Measurements from ENCODE around the gene ENDOD1. TPM values are rescaled to one million over a fixed set of nuclear protein-coding genes. Genes with fewer than 3 reads are reported as not detected.
A peak's percentile ranks its signal among the peaks of the same experiment; 100 is the strongest.

The ENDOD1 gene
- total RNA-seq, 1 experiment from 2014 or later = 4.3 TPM

DNA sequence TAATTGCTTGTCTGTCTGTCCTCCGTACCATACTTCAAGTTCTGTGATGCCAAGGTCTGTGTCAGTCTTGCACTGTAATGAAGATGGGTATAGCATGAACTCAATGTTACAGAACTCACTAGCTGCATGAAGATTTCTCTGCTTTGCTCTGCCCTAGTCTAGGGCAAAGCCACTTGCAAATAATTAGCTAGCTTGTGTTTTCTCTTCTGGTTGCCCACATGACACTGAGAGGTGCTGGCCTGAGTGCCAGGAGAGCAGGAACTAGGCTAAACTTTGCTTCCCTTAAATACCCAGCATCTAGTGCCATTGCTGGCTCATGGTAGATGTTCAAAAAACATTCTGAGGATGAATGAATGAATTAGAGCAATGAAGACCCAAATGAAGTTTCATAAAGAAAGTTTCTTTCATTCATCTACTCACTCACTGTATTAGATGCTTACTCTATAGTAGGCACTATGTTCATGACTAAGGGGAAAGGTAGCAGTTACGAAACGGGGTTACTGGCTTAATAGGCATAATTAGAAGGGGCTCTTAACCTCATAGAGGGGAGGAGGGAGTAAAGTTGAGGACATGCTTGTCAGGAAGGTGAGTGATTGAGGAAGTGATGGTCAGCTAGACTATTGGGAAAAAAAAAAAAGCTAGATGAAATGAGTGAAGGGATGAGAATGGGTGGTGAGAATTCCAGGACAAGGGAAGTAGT is 4.4 kb upstream of the ENDOD1 start:
- Histone ChIP-seq H3K9me3 (replicated peaks) (no peaks in the 10 kb centered on the region), H3K36me3 (no peaks in the 10 kb centered on the region), H3K27me3 (replicated peaks) (no peaks in the 10 kb centered on the region), H3K27ac (no peak overlapping the region), H3K4me3 (no peak overlapping the region), H3K4me1 (replicated peaks) (no peaks in the 10 kb centered on the region)
- no peak for DNase-seq (ENCODE audit: low read depth in 1 of 2, low spot score in 2 of 2)

- H3K27me3 ChIP-seq (replicated peaks) = no peaks in the 10 kb centered on the region
- no peaks in the 10 kb centered on the region for H3K36me3 ChIP-seq
- DNase-seq (ENCODE audit: low read depth in 1 of 2, low spot score in 2 of 2) = no peak
- no peaks in the 10 kb centered on the region for H3K9me3 ChIP-seq (replicated peaks)
- no peaks in the 10 kb centered on the region for H3K4me1 ChIP-seq (replicated peaks)
- no peak overlapping the region for H3K4me3 ChIP-seq
- no peak overlapping the region for H3K27ac ChIP-seq
These were observed 3.5 kb upstream of the ENDOD1 start for GRCh38 chr11:95086151-95086550.

- Histone ChIP-seq H3K27ac (no peak overlapping the region), H3K4me1 (replicated peaks) (no peaks in the 10 kb centered on the region), H3K27me3 (replicated peaks) (no peaks in the 10 kb centered on the region), H3K9me3 (replicated peaks) (no peaks in the 10 kb centered on the region), H3K36me3 (no peaks in the 10 kb centered on the region), H3K4me3 (no peak overlapping the region)
- no peak for DNase-seq (ENCODE audit: low read depth in 1 of 2, low spot score in 2 of 2)
These were observed 2.6 kb upstream of the ENDOD1 start for GRCh38 chr11:95086836-95087570.

DNA sequence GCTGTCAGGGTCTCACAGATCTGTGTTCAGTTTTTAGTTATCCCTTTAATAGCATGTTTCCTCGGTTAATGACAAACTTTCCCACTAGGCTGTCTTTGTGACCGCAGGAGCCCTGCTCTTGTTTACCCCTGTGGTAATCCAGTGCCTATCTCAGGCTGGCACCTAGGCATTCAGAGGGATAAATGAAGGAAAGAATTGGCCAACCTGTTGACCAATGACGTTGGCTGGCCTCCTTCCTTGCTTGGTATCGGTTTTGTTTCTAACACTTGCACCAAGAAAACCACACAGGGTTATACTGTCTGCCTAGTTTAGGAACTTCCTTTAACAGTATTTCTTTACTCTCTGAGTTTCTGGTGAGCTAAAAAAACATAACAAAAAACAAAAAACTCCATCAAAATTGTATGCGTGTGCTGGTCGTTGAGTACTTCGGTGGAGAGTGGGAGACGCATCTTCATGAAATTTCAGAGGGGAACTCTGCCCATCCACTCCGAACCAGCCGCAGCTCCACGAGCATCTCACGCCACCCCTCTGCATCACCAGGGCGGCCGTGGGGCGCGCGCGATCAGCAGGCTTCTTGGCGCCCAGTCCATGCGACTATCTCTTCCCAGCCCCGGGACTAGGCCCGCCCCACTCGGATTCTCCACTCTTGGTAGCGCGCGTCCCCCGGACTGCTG is 563 bp upstream of the ENDOD1 start:
- H3K4me1 ChIP-seq (replicated peaks) = no peaks in the 10 kb centered on the region
- peak overlapping the region; percentile 52 for H3K4me3 ChIP-seq
- H3K9me3 ChIP-seq (replicated peaks) = no peaks in the 10 kb centered on the region
- H3K36me3 ChIP-seq = no peaks in the 10 kb centered on the region
- H3K27ac ChIP-seq = no peak overlapping the region
- DNase-seq (ENCODE audit: low read depth in 1 of 2, low spot score in 2 of 2) = no peak
- H3K27me3 ChIP-seq (replicated peaks) = no peaks in the 10 kb centered on the region

DNA sequence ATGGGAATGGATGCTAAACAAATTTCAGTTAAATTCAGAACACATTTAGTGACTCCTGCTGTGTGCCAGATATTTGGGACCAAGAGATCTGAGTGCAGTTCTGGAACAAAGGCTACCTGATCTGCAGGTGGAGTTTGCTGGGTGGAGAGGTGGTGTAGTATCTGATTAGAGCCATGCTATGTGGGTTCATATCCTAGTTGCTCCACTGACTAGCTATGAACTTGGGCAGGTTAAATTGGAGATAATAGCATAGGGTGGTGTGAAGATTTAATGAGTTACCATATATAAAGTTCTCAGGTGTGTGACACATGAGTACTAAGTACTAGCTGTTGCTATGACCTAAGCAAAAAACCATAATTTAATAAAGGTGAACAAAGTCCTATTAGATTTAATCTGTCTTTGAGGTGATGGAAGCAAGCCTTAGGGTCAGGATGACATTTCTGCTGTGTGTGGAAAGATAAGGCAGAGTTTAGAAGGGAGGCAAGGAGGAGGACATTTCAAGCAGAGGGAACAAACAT is 2.1 kb downstream of the ENDOD1 start:
- Histone ChIP-seq H3K4me1 (replicated peaks) (no peaks in the 10 kb centered on the region), H3K27me3 (replicated peaks) (no peaks in the 10 kb centered on the region)

DNA sequence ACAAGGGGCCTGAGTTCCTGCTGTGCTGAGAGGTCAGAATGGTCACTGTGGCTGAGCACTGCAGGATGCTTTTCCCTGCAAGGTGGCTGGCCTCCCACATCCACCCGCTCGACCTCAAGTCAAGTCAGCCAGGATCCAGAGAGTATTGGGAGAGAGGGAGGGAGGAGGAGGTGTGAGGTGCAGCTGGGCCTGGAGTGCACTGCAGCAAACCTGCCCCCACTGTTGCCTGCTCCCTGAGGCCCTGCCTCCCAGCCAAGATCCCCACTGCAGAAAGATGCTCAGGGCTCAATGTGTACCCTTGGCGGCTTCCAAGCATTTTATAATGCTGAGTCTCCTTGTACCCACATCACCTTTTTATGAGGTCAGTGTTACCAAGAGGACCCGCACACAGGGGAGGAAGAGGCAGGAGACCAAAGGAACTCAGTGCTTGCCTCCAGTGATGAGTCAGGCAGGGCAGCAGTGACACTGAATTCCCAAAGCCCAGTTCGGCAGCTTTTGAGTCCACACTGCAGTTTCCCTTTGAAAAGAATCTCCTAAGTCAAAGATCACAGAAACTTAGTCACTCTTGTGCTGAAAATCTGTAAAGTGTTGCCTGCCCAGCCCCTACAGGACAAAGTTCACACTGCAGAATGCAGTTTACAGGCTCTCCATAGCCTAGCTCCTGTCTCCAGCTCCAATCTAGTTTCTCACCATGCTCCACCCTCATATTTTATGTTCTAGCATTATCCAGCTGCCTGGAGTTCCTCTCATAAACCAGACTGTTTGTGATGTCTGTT is 3.1 kb downstream of the ENDOD1 start:
- H3K9me3 ChIP-seq (replicated peaks) = no peaks in the 10 kb centered on the region
- H3K4me1 ChIP-seq (replicated peaks) = no peaks in the 10 kb centered on the region
- no peaks in the 10 kb centered on the region for H3K27me3 ChIP-seq (replicated peaks)
- H3K36me3 ChIP-seq = no peaks in the 10 kb centered on the region
- no peak overlapping the region for H3K27ac ChIP-seq
- H3K4me3 ChIP-seq = no peak overlapping the region
- no peak for DNase-seq (ENCODE audit: low read depth in 1 of 2, low spot score in 2 of 2)

More for the DNA sequence above, 2.1 kb downstream of the ENDOD1 start:
- no peak for DNase-seq (ENCODE audit: low read depth in 1 of 2, low spot score in 2 of 2)
- no peaks in the 10 kb centered on the region for H3K9me3 ChIP-seq (replicated peaks)
- no peaks in the 10 kb centered on the region for H3K36me3 ChIP-seq
- no peak overlapping the region for H3K4me3 ChIP-seq
- no peak overlapping the region for H3K27ac ChIP-seq

DNA sequence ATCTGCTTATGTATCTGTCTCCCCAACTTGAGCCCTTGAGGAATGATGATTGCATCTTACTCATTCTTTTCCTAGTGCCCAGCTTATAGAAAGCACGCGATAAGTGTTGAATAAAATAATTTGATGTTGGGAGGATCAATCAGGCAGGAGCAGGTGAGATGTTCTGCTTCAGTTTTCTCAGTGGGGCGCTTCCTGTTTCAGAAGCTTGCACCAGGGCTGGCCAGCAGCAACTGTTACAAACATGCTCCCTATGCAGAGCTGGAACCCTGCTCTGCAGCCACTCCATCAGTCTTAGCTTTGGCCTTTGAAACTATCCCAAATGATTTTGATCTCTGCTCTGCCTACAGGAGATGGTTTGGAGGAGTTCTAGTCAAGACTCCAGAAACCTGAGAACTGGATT is 3.9 kb downstream of the ENDOD1 start:
- no peaks in the 10 kb centered on the region for H3K4me1 ChIP-seq (replicated peaks)
- no peaks in the 10 kb centered on the region for H3K9me3 ChIP-seq (replicated peaks)
- H3K27me3 ChIP-seq (replicated peaks) = no peaks in the 10 kb centered on the region
- no peaks in the 10 kb centered on the region for H3K36me3 ChIP-seq
- no peak for DNase-seq (ENCODE audit: low read depth in 1 of 2, low spot score in 2 of 2)
- H3K27ac ChIP-seq = no peak overlapping the region
- H3K4me3 ChIP-seq = no peak overlapping the region

DNA sequence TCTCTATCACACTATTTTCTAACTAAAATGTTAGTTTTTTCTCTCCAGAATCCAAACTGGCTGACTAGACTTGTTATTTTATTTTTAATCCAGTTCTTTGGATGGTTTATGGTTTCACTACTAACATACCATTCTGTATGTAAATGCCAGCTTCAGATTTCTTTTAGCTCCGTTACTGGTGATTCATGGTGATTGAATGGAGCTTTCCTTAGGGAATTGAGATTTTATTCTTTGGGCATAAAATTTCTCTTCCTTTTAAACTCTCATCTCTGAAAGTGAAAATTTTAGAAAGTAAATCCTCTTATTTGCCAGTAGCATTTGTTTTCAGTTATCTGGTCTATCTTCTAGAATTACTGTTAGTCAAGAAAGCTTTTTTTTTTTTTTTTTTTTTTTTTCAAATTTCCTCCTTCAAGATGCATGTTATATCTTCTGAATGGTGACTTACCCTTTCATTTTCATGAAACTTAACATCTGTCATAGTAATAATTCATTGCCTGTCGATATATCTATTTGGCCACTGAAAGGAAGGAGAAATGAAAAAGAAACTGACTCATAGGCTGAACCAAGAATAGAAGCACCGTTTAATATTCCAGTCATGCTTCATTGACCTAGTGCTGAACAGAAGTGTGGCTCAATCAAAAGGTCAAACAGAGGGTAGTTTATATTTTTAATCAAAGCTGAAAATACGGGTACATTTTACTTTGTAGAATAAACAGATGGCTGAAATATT is 6.4 kb downstream of the ENDOD1 start:
- Histone ChIP-seq H3K27me3 (replicated peaks) (no peaks in the 10 kb centered on the region), H3K4me1 (replicated peaks) (no peaks in the 10 kb centered on the region), H3K27ac (no peak overlapping the region), H3K4me3 (no peak overlapping the region), H3K36me3 (no peaks in the 10 kb centered on the region), H3K9me3 (replicated peaks) (no peaks in the 10 kb centered on the region)
- DNase-seq (ENCODE audit: low read depth in 1 of 2, low spot score in 2 of 2) = no peak

DNA sequence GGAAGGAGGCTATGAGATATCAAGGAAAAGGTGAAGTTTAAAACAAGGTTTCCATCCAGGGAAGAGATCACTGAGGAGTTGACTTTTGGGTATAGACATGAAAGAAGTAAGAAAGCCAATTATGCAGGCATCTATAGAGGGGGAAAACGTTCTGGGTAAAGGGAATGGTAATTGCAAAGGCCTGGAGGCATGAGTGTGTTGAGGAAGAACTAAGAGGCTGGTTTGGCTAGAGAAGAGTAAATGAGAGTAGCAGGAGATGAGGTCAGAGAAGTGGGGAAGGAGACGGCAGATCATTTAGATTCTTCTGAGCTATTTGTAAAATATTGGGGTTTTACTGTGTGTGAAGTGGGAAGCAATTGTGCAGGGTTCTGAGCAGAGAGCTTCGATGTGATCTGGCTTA is 7.6 kb downstream of the ENDOD1 start:
- Histone ChIP-seq H3K27ac (no peak overlapping the region), H3K9me3 (replicated peaks) (no peaks in the 10 kb centered on the region), H3K4me3 (no peak overlapping the region), H3K36me3 (no peaks in the 10 kb centered on the region), H3K27me3 (replicated peaks) (no peaks in the 10 kb centered on the region), H3K4me1 (replicated peaks) (no peaks in the 10 kb centered on the region)
- no peak for DNase-seq (ENCODE audit: low read depth in 1 of 2, low spot score in 2 of 2)

GRCh38 chr11:95098826-95099225 is 9.2 kb downstream of the ENDOD1 start:
- no peak for DNase-seq (ENCODE audit: low read depth in 1 of 2, low spot score in 2 of 2)
- no peak overlapping the region for H3K4me3 ChIP-seq
- no peaks in the 10 kb centered on the region for H3K4me1 ChIP-seq (replicated peaks)
- no peaks in the 10 kb centered on the region for H3K9me3 ChIP-seq (replicated peaks)
- no peak overlapping the region for H3K27ac ChIP-seq
- H3K36me3 ChIP-seq = no peaks in the 10 kb centered on the region
- no peaks in the 10 kb centered on the region for H3K27me3 ChIP-seq (replicated peaks)

DNA sequence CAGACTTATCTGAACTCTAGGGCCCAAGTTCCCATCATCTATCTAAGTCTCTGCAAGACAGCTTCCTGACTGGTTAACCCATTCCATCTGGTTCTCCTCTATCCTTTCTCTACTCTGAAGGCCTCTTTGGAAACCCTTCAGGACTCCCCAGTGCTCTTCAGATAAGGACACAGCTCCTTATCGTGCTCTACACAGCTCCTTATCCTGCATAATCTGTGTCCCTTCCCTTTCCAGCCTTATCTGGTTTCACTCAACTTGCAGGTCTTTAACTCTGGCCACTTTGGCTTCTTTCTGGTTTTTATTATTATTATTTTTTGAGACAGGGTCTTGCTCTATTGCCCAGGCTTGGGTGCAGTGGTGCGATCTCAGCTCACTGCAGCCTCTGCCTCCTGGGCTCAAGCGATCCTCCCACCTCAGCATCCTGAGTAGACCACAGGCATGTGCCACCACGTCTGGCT is 10.6 kb downstream of the ENDOD1 start:
- Histone ChIP-seq H3K36me3 (no peaks in the 10 kb centered on the region), H3K4me1 (replicated peaks) (no peaks in the 10 kb centered on the region), H3K4me3 (no peak overlapping the region), H3K9me3 (replicated peaks) (no peaks in the 10 kb centered on the region), H3K27ac (no peak overlapping the region), H3K27me3 (replicated peaks) (no peaks in the 10 kb centered on the region)
- DNase-seq (ENCODE audit: low read depth in 1 of 2, low spot score in 2 of 2) = no peak

GRCh38 chr11:95100856-95101507 is 11.3 kb downstream of the ENDOD1 start:
- H3K4me3 ChIP-seq = no peak overlapping the region
- H3K27ac ChIP-seq = no peak overlapping the region
- no peaks in the 10 kb centered on the region for H3K4me1 ChIP-seq (replicated peaks)
- H3K27me3 ChIP-seq (replicated peaks) = no peaks in the 10 kb centered on the region
- no peak for DNase-seq (ENCODE audit: low read depth in 1 of 2, low spot score in 2 of 2)
- H3K36me3 ChIP-seq = no peaks in the 10 kb centered on the region
- H3K9me3 ChIP-seq (replicated peaks) = no peaks in the 10 kb centered on the region

Measured in SJSA1 (cell line).